ENCODE results near the gene C1orf232. TPM values are rescaled to one million over a fixed set of nuclear protein-coding genes. Genes with fewer than 3 reads are reported as not detected.

Gene C1orf232
- total and polyA plus RNA-seq, 9 of the 15 experiments (the other 6 are each of a cell fraction or from before 2014, with no cell fraction given) = not detected

DNA sequence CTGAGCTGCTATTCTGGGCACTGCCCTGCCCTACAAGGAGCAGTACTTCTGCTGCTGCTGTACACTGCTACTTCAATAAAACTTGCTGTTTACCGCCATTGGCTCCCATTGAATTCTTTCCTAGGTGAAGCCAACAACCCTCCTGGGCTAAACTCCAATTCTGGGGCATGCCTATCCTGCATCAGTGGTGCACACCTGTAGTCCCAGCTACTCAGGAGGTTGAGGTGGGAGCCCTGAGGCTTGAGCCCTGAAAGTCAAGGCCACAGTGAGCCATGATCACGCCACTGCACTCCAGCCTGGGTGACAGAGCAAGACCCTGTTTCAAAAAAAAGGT lies 36.0 kb downstream of the C1orf232 start (continued):
- TF ChIP-seq ZNF143 (CRISPR knock-in tag; IDR thresholded peaks at IDR 0.05) (0 out of 2 replicates have a peak, but pooled peaks have one; percentile 27), SMAD4 (CRISPR knock-in tag; conservative IDR thresholded peaks at IDR 0.05) (no peak), ZFP1 (CRISPR knock-in tag; IDR thresholded peaks at IDR 0.05) (no peak), SRSF7 (optimal IDR thresholded peaks at IDR 0.05; ENCODE audit: low read depth, low read length) (no peak), NFE2L1 (tag; IDR thresholded peaks at IDR 0.05; ENCODE audit: borderline replicate concordance, low read depth) (no peak), SIN3B (IDR thresholded peaks at IDR 0.05; ENCODE audit: low read depth) (no peak), GATA2 (CRISPR knock-in tag; IDR thresholded peaks at IDR 0.05) (no peak), BACH1 (tag; IDR thresholded peaks at IDR 0.05) (no peak), HIVEP1 (CRISPR knock-in tag; IDR thresholded peaks at IDR 0.05) (no peak), CHD7 (IDR thresholded peaks at IDR 0.05; ENCODE audit: low read depth, low read length) (no peak), SRF (CRISPR knock-in tag; IDR thresholded peaks at IDR 0.05) (no peak), HNRNPUL1 (IDR thresholded peaks at IDR 0.05; ENCODE audit: low read length) (no peak), CC2D1A (IDR thresholded peaks at IDR 0.05) (no peak), NCOA6 (IDR thresholded peaks at IDR 0.05) (no peak), PHB (CRISPR knock-in tag; IDR thresholded peaks at IDR 0.05) (no peak)
- TF ChIP-seq, protein P1, sequence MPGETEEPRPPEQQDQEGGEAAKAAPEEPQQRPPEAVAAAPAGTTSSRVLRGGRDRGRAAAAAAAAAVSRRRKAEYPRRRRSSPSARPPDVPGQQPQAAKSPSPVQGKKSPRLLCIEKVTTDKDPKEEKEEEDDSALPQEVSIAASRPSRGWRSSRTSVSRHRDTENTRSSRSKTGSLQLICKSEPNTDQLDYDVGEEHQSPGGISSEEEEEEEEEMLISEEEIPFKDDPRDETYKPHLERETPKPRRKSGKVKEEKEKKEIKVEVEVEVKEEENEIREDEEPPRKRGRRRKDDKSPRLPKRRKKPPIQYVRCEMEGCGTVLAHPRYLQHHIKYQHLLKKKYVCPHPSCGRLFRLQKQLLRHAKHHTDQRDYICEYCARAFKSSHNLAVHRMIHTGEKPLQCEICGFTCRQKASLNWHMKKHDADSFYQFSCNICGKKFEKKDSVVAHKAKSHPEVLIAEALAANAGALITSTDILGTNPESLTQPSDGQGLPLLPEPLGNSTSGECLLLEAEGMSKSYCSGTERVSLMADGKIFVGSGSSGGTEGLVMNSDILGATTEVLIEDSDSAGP (CRISPR knock-in tag; IDR thresholded peaks at IDR 0.05) = no peak
- TF ChIP-seq, protein P2, sequence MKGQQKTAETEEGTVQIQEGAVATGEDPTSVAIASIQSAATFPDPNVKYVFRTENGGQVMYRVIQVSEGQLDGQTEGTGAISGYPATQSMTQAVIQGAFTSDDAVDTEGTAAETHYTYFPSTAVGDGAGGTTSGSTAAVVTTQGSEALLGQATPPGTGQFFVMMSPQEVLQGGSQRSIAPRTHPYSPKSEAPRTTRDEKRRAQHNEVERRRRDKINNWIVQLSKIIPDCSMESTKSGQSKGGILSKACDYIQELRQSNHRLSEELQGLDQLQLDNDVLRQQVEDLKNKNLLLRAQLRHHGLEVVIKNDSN (CRISPR knock-in tag; IDR thresholded peaks at IDR 0.05) = peak; percentile 35; the same call in 1 of the 2 replicates
